NCI-H146 treated with DMSO at 0.1 percent for 48 hours (cell line): ENCODE data around the gene RETN.
"Not testable (repeated sequence)": the region's sequence is repeated elsewhere in the genome, so short reads cannot be mapped to it uniquely, and the experiment has no call there.

ENCODE experiments used
- DNase-seq: peaks from one replicate; lab custom pipeline; 2025; ENCODE audit not compliant: unreplicated experiment; lab: John Stamatoyannopoulos, UW

The RETN gene

GRCh38 chr19:7637374-7638256 lies 31.2 kb upstream of the RETN start:
- no peak for DNase-seq

GRCh38 chr19:7638802-7639465 lies 29.9 kb upstream of the RETN start:
- no peak for DNase-seq

- DNase-seq: no peak
Measured at GRCh38 chr19:7639863-7640348, 28.9 kb upstream of the RETN start.

- DNase-seq: no peak
Measured at GRCh38 chr19:7640803-7641202, 28.0 kb upstream of the RETN start.

GRCh38 chr19:7641290-7642276 lies 27.3 kb upstream of the RETN start:
- DNase-seq: no peak

GRCh38 chr19:7642295-7643030 lies 26.4 kb upstream of the RETN start:
- no peak for DNase-seq

DNA sequence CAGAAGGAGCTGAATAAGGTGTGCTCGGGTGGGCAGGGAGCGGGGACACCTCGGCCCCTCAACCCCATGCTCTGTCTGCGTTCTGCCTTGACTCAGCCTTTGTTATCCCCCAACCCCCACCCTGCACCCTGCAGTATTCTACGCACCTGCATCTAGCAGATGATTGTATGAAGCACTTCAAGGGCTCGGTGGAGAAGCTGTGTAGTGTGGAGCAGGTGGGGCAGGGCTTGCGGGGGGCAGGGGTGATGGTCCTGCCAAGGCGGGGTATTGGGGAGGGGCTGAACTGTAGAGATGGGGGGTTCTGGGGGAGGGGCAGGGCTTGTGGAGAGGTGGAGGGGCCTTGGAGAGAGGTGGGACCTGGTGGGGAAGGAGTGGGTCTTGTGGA lies 25.8 kb upstream of the RETN start:
- DNase-seq: no peak

- DNase-seq: not testable (repeated sequence)
Measured at GRCh38 chr19:7643629-7644549, 25.0 kb upstream of the RETN start.

- no peak for DNase-seq
Measured at GRCh38 chr19:7644550-7644877, 24.3 kb upstream of the RETN start.

- DNase-seq: no peak
Measured at GRCh38 chr19:7645163-7645562, 23.7 kb upstream of the RETN start.

GRCh38 chr19:7645656-7646425 lies 23.0 kb upstream of the RETN start:
- no peak for DNase-seq

- DNase-seq: no peak
Measured at GRCh38 chr19:7646426-7646700, 22.5 kb upstream of the RETN start.

DNA sequence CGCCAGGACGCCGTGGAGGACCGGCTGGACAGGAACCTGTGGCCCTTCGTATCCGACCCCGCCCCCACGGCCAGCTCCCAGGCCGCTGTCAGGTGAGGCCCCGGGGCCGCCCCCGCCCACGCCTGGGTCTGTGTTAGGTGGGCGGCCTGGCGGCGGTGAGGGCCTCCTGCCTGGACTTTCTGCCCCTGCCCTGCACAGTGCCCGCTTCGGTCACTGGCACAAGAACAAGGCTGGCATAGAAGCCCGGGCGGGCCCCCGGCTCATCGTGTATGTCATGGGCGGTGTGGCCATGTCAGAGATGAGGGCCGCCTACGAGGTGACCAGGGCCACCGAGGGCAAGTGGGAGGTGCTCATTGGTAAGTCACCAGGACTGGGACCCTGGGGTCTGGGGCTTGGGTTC lies 21.7 kb upstream of the RETN start:
- no peak for DNase-seq

DNA sequence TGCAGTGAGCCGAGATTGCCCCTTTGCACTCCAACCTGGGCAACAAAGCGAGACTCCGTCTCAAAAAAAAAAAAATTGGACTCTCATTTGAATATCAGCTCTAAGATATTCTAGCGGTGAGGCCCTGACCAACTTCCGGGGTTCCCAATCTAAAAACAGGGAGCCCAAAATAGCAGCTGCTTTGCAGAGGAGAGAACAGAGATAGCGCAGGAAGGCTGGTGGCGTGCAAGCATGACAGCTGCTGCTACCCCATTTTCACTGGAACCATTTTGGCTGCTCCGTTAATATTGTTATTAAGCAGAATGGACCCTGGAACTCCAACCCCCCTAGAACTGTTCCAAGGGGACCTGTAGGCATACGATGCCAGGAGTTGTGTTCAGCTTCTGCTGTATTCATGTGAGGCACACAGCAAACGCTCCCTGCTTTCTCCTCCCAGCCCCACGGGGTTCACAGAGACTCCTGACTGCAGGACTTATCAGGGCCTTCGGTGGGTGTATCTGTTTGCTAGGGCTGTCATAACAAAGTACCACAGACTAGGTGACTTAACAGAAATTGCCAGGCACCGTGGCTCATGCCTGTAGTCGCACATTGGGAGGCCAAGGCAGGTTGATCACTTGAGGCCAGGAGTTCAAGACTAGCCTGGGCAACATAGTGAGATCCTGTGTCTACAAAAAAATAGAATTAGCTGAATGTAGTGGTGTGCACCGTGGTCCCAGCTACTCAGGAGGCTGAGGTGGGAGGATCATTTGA lies 20.4 kb upstream of the RETN start:
- DNase-seq: no peak

DNA sequence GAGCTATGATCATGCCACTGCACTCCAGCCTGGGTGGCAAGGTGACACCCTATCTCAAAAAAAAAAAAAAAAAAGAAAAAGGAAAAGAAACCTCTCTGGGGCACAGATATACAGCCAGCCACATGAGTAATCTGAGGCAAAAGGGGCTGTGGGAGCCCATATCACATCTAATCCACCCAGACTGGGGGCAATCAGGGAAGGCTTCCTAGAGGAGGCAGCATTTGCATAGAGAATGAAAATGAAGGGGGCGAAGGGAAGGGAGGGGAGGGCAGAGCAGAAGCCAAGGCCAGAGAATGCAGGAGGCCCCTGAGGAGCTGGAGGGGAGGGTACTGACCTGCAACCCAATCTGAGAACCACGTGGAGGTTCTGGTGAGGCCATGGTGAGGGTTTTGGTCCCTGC lies 18.7 kb upstream of the RETN start:
- DNase-seq: no peak

GRCh38 chr19:7652061-7652641 lies 16.7 kb upstream of the RETN start:
- DNase-seq: peak; percentile 30

- DNase-seq: no peak
Measured at GRCh38 chr19:7654401-7654800, 14.4 kb upstream of the RETN start.

DNA sequence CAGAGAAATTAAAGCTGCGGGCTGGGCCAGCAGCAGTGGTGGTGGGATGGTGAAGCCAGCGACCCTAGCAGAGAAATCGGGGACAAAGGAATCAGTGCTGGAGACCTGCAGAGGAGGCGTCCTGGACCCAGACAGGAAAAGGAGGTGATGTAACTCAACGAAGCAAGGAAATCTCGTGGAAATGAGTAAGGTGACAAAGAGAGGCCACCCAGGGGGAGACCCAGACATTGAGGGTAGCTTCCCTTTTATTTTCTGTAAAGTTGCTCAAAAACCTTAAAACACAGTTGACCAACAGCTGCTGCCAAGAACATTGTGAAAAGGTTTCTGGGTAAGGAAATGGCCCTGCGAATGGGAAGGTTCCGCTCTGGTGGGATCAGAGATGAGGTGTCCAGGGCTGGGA lies 13.3 kb upstream of the RETN start:
- DNase-seq: no peak
